ENCODE data around the gene CLEC4G.

DNA sequence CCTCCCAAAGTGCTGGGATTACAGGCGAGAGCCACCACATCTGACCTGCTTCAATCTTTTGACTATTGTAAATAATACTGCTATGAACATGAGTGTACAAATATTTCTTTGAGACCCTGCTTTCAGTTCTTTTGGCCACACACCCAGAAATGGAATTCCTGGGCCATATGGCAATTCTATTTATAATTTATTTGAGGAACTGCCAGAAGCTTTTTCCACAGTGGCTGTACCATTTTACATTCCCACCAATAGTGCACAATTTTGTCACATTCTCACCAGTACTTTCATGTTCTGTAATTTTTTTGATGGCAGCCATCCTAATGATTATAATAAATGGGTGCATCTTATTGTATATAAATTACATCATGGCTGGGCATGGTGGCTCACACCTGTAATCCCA, 16.2 kb downstream of the CLEC4G start:
- TF ChIP-seq ZNF274 (CRISPR knock-in tag; IDR thresholded peaks at IDR 0.05) (no peak), ZNF207 (IDR thresholded peaks at IDR 0.05; ENCODE audit: borderline replicate concordance) (no peak), ZNF501 (CRISPR knock-in tag; IDR thresholded peaks at IDR 0.05) (no peak)
- TF ChIP-seq, protein P1, sequence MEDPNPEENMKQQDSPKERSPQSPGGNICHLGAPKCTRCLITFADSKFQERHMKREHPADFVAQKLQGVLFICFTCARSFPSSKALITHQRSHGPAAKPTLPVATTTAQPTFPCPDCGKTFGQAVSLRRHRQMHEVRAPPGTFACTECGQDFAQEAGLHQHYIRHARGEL (CRISPR knock-in tag; IDR thresholded peaks at IDR 0.05): no peak
